A549 (cell line): ENCODE results near the gene TMEM232. TPM values are rescaled to one million over a fixed set of nuclear protein-coding genes. Genes with fewer than 3 reads are reported as not detected.

Experiments used
- ATAC-seq, 2 experiments: fragments of 200-7000 bp in 1 of 2; fragments of >200 bp in 1 of 2; cut with Nextera tagmentation in 1 of 2; cut with Tn5 transposase in 1 of 2; 3 replicates each; pipeline versions ENCODE4 v1.8.0 to v1.9.1; 2018 to 2020; ENCODE audit warnings: mild to moderate bottlenecking in 1 of 2, moderate library complexity in 1 of 2
- CTCF ChIA-PET: fragments of 300-600 bp; sonication (Branson Sonifier 250); formaldehyde crosslinking; extraction: SDS; loops from one replicate; lab custom pipeline; 2021; ENCODE audit warnings: antibody characterized with exemption, inconsistent platforms; lab: Yijun Ruan, JAX
- POLR2A ChIA-PET: fragments of 350-600 bp; formaldehyde crosslinking; extraction: SDS; loops from one replicate; lab custom pipeline; 2021; ENCODE audit warnings: antibody characterized with exemption, inconsistent platforms; lab: Yijun Ruan, JAX
- DNase-seq, 2 experiments: peaks; one replicate each; pipeline versions ENCODE4 v3.0.0 to v3.0.0-alpha.2; 2011 to 2016; ENCODE audit warnings: low read depth in 1 of 2, low spot score in 1 of 2
- FAIRE-seq: peaks from 2 replicates; lab custom pipeline; 2011; peaks lifted over from hg19 to GRCh38; lab: Jason Lieb, UNC
- H3K27ac ChIP-seq, 2 experiments: fragments of >200 bp; sonication (Bioruptor Twin); formaldehyde crosslinking; 3 replicates each; pipeline ENCODE4 v1.5.1; 2016 to 2017
- H3K4me1 ChIP-seq: fragments of >200 bp; sonication (Bioruptor Twin); formaldehyde crosslinking; 3 replicates; pipeline ENCODE4 v1.6.1; 2016
- H3K4me2 ChIP-seq: fragments of >200 bp; sonication (Bioruptor Twin); formaldehyde crosslinking; 3 replicates; pipeline ENCODE4 v1.6.1; 2016
- H3K4me3 ChIP-seq: fragments of >200 bp; sonication (Bioruptor Twin); formaldehyde crosslinking; 3 replicates; pipeline ENCODE4 v1.5.1; 2016
- H3K9me3 ChIP-seq: fragments of >200 bp; sonication (Bioruptor Twin); formaldehyde crosslinking; 3 replicates; pipeline ENCODE4 v1.6.1; 2016
- CEBPB ChIP-seq, 2 experiments: fragments of >200 bp in 1 of 2; sonication (Bioruptor Twin) in 1 of 2; formaldehyde crosslinking in 1 of 2; IDR thresholded peaks; 2 replicates each; pipeline ENCODE4 v1.6.1; 2012 to 2016
- CHD2 ChIP-seq: fragments of 150-350 bp; IDR thresholded peaks from 2 replicates; pipeline ENCODE4 v1.6.1; 2014; ENCODE audit warnings: low read length; ENCODE audit not compliant: partially characterized antibody
- EHMT2 ChIP-seq: fragments of 200-600 bp; sonication (generic); IDR thresholded peaks from 2 replicates; pipeline ENCODE4 v1.6.1; 2016; ENCODE audit warnings: antibody characterized with exemption, low read depth, mild to moderate bottlenecking, moderate library complexity
- HEYL ChIP-seq: fragments of 250-450 bp; sonication (Bioruptor Pico); IDR thresholded peaks from 2 replicates; pipeline ENCODE4 v1.8.0; 2021; ENCODE audit warnings: mild to moderate bottlenecking, moderate library complexity
- HOXA7 ChIP-seq: fragments of 250-450 bp; sonication (Bioruptor Pico); IDR thresholded peaks from 2 replicates; pipeline ENCODE4 v1.5.0; 2020; ENCODE audit warnings: mild to moderate bottlenecking, moderate library complexity
- JUN ChIP-seq, 2 experiments: fragments of >200 bp; sonication (Bioruptor Twin); formaldehyde crosslinking; IDR thresholded peaks; 2 replicates in 1 of 2; 3 replicates in 1 of 2; pipeline ENCODE4 v1.6.1; 2016 to 2017
- JUNB ChIP-seq: fragments of >200 bp; sonication (Bioruptor Twin); formaldehyde crosslinking; IDR thresholded peaks from 2 replicates; pipeline ENCODE4 v1.6.1; 2016
- NPAS2 ChIP-seq: fragments of 250-450 bp; sonication (Bioruptor Pico); IDR thresholded peaks from 2 replicates; pipeline ENCODE4 v1.8.0; 2022; ENCODE audit warnings: mild to moderate bottlenecking, moderate library complexity, borderline replicate concordance
- NR3C1 ChIP-seq: fragments of >200 bp; sonication (Bioruptor Twin); formaldehyde crosslinking; IDR thresholded peaks from 3 replicates; pipeline ENCODE4 v1.6.1; 2017
- PHF8 ChIP-seq: fragments of 200-600 bp; sonication (generic); IDR thresholded peaks from 2 replicates; pipeline ENCODE4 v1.6.1; 2016; ENCODE audit warnings: low read depth, mild to moderate bottlenecking, antibody characterized with exemption, moderate library complexity, borderline replicate concordance
- POLR2A ChIP-seq: IDR thresholded peaks from 2 replicates; pipeline ENCODE4 v1.6.1; 2012; ENCODE audit warnings: mild to moderate bottlenecking, low read length
- RAD21 ChIP-seq, 2 experiments: fragments of >200 bp in 1 of 2; sonication (Bioruptor Twin) in 1 of 2; formaldehyde crosslinking in 1 of 2; IDR thresholded peaks in 1 of 2; conservative IDR thresholded peaks in 1 of 2; 2 replicates in 1 of 2; 3 replicates in 1 of 2; pipeline ENCODE4 v1.6.1; 2012 to 2018; ENCODE audit warnings: inconsistent platforms in 1 of 2
- RARB ChIP-seq: fragments of 250-450 bp; sonication (Bioruptor Pico); IDR thresholded peaks from 2 replicates; pipeline ENCODE4 v1.8.0; 2021; ENCODE audit warnings: mild to moderate bottlenecking, moderate library complexity
- RCOR1 ChIP-seq: fragments of 150-350 bp; IDR thresholded peaks from 2 replicates; pipeline ENCODE4 v1.6.1; 2014; ENCODE audit warnings: antibody characterized with exemption, low read length, low read depth
- TP53 ChIP-seq: fragments of 250-450 bp; sonication (Bioruptor Pico); IDR thresholded peaks from 2 replicates; pipeline ENCODE4 v1.5.0; 2021; ENCODE audit warnings: mild to moderate bottlenecking, moderate library complexity
- WGBS: methylation state at CpG from one replicate; pipeline ENCODE4 v1.1.6; 2017; ENCODE audit errors: missing lambda C conversion rate; 5-methylcytosine and 5-hydroxymethylcytosine counted together
- polyA plus RNA-seq, 4 experiments: library from polyadenylated mRNA; depleted of rRNA in 3 of 4; stranded (reverse); fragments of >200 nt; fragmentation: RNase III in 1 of 4; extraction: RNeasy Plus Mini Kit Qiagen cat#74134 plus additional on column Dnase treatment in 1 of 4; gene quantifications; 2 replicates in 3 of 4; 3 replicates in 1 of 4; pipeline ENCODE4 v1.2.3, GENCODE V29; 2011 to 2017
- TF ChIP-seq, protein P1 (sequence below): fragments of 250-450 bp; sonication (Bioruptor Pico); IDR thresholded peaks from 2 replicates; pipeline ENCODE4 v1.5.0; 2020; ENCODE audit warnings: low read depth, mild to moderate bottlenecking, moderate library complexity
- TF ChIP-seq, protein P2 (sequence below): fragments of >200 bp; sonication (Bioruptor Twin); formaldehyde crosslinking; IDR thresholded peaks from 3 replicates; pipeline ENCODE4 v1.5.1; 2016
- TF ChIP-seq, protein P3 (sequence below): IDR thresholded peaks from 2 replicates; pipeline ENCODE4 v1.6.1; 2012
- TF ChIP-seq, protein P4 (sequence below): fragments of >200 bp; sonication (Bioruptor Twin); formaldehyde crosslinking; IDR thresholded peaks from 3 replicates; pipeline ENCODE4 v1.6.1; 2016
- TF ChIP-seq, protein P5 (sequence below): IDR thresholded peaks from 2 replicates; pipeline ENCODE4 v1.6.1; 2012
- TF ChIP-seq, protein P6 (sequence below): fragments of >200 bp; sonication (Bioruptor Twin); formaldehyde crosslinking; IDR thresholded peaks from 2 replicates; pipeline ENCODE4 v1.6.1; 2016

Gene TMEM232
- polyA plus RNA-seq, 2 of the 4 experiments (the other 2 are of a cell fraction) = 0.12 to 0.39 TPM

DNA sequence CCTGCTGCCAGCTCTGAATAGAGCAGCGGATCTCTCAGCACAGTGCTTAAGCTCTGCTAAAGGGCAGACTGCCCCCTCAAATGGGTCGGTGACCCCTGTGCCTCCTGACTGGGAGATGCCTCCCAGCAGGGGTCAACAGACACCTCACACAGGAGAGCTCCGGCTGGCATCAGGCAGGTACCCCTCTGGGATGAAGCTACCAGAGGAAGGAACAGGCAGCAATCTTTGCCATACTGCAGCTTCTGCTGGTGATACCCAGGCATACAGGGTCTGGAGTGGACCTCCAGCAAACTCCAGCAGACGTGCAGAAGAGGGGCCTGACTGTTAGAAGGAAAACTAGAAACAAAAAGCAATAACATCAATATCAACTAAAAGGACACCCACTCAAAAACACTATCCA is 131.6 kb downstream of the TMEM232 start:
- CTCF ChIA-PET = interaction anchor here (0.6 kb wide), 1 partner anchor 262 kb away, joined by 3 read pairs; no protein-coding TSS in a partner anchor
- no peaks in the 10 kb centered on the region for H3K9me3 ChIP-seq
- TF ChIP-seq HOXA7 (CRISPR knock-in tag) (no peak), RAD21 (conservative IDR thresholded peaks at IDR 0.05 in 1 of 2, IDR thresholded peaks at IDR 0.05 in 1 of 2) (no peak), POLR2A (no peak), EHMT2 (no peak), JUN (IDR thresholded peaks at IDR 0.05) (no peak), TP53 (no peak), CHD2 (no peak), PHF8 (no peak), NR3C1 (no peak), CEBPB (IDR thresholded peaks at IDR 0.05) (no peak), NPAS2 (no peak), RCOR1 (no peak), RARB (no peak), JUNB (no peak)
- TF ChIP-seq, protein P1, sequence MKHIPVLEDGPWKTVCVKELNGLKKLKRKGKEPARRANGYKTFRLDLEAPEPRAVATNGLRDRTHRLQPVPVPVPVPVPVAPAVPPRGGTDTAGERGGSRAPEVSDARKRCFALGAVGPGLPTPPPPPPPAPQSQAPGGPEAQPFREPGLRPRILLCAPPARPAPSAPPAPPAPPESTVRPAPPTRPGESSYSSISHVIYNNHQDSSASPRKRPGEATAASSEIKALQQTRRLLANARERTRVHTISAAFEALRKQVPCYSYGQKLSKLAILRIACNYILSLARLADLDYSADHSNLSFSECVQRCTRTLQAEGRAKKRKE (CRISPR knock-in tag) = no peak
- TF ChIP-seq, protein P2, sequence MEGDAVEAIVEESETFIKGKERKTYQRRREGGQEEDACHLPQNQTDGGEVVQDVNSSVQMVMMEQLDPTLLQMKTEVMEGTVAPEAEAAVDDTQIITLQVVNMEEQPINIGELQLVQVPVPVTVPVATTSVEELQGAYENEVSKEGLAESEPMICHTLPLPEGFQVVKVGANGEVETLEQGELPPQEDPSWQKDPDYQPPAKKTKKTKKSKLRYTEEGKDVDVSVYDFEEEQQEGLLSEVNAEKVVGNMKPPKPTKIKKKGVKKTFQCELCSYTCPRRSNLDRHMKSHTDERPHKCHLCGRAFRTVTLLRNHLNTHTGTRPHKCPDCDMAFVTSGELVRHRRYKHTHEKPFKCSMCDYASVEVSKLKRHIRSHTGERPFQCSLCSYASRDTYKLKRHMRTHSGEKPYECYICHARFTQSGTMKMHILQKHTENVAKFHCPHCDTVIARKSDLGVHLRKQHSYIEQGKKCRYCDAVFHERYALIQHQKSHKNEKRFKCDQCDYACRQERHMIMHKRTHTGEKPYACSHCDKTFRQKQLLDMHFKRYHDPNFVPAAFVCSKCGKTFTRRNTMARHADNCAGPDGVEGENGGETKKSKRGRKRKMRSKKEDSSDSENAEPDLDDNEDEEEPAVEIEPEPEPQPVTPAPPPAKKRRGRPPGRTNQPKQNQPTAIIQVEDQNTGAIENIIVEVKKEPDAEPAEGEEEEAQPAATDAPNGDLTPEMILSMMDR = no peak
- TF ChIP-seq, protein P3, sequence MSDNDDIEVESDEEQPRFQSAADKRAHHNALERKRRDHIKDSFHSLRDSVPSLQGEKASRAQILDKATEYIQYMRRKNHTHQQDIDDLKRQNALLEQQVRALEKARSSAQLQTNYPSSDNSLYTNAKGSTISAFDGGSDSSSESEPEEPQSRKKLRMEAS = no peak
- TF ChIP-seq, protein P4, sequence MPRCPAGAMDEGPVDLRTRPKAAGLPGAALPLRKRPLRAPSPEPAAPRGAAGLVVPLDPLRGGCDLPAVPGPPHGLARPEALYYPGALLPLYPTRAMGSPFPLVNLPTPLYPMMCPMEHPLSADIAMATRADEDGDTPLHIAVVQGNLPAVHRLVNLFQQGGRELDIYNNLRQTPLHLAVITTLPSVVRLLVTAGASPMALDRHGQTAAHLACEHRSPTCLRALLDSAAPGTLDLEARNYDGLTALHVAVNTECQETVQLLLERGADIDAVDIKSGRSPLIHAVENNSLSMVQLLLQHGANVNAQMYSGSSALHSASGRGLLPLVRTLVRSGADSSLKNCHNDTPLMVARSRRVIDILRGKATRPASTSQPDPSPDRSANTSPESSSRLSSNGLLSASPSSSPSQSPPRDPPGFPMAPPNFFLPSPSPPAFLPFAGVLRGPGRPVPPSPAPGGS = no peak
- TF ChIP-seq, protein P5, sequence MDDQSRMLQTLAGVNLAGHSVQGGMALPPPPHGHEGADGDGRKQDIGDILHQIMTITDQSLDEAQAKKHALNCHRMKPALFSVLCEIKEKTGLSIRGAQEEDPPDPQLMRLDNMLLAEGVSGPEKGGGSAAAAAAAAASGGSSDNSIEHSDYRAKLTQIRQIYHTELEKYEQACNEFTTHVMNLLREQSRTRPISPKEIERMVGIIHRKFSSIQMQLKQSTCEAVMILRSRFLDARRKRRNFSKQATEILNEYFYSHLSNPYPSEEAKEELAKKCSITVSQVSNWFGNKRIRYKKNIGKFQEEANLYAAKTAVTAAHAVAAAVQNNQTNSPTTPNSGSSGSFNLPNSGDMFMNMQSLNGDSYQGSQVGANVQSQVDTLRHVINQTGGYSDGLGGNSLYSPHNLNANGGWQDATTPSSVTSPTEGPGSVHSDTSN = no peak
- TF ChIP-seq, protein P6, sequence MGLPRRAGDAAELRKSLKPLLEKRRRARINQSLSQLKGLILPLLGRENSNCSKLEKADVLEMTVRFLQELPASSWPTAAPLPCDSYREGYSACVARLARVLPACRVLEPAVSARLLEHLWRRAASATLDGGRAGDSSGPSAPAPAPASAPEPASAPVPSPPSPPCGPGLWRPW = no peak
- TF ChIP-seq, all 56 proteins: peak for 0
- no peaks in the 10 kb centered on the region for H3K4me1 ChIP-seq
- H3K27ac ChIP-seq = no peak overlapping the region
- FAIRE-seq = no peak
- 0% methylated on average over 1 of the region's 4 CpGs for WGBS
- H3K4me3 ChIP-seq = no peak overlapping the region
- ATAC-seq = no peak
- POLR2A ChIA-PET = no interaction called here
- no peak for DNase-seq
- H3K4me2 ChIP-seq = no peak overlapping the region

DNA sequence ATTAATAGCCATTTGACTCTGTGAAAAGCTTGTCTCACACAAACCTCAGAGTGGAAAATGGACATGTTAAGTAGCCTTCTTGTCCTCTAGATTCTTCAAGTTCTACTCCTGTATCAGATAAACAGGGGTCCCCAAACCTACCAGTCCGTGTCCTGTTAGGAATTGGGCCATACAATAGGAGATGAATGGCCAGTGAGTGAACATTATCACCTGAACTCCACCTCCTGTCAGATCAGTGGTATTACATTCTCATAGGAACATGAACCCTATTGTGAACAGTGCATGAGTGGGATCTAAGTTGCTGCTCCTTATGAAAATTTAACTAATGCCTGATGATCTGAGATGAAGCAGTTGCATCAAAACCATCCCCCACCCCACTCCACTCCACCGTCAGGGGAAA is 136.3 kb downstream of the TMEM232 start:
- no peak overlapping the region for H3K4me2 ChIP-seq
- FAIRE-seq (no peak), DNase-seq (peak in 1 of 2 experiments; percentile 18), ATAC-seq (peak; percentile 62 to 75; a peak in 5 of 6 replicates)
- no peak overlapping the region for H3K27ac ChIP-seq
- 0% methylated on average over 2 of the region's 2 CpGs for WGBS
- H3K4me1 ChIP-seq = no peaks in the 10 kb centered on the region
- TF ChIP-seq HEYL (no peak), RAD21 (conservative IDR thresholded peaks at IDR 0.05 in 1 of 2, IDR thresholded peaks at IDR 0.05 in 1 of 2) (0 out of 5 replicates have a peak, but pooled peaks of 1 of the 2 experiments have one; percentile 17)
- ChIA-PET POLR2A (no interaction called here), CTCF (no interaction called here)
- H3K4me3 ChIP-seq = no peak overlapping the region
- no peaks in the 10 kb centered on the region for H3K9me3 ChIP-seq
